HG02973 (cell line): ENCODE data around the gene OPN5.

Source experiments
- ATAC-seq: cut with Tn5 transposase; IDR thresholded peaks from one replicate; pipeline ENCODE4 v1.9.1; 2021; ENCODE audit warnings: moderate library complexity; ENCODE audit not compliant: unreplicated experiment

The OPN5 gene

DNA sequence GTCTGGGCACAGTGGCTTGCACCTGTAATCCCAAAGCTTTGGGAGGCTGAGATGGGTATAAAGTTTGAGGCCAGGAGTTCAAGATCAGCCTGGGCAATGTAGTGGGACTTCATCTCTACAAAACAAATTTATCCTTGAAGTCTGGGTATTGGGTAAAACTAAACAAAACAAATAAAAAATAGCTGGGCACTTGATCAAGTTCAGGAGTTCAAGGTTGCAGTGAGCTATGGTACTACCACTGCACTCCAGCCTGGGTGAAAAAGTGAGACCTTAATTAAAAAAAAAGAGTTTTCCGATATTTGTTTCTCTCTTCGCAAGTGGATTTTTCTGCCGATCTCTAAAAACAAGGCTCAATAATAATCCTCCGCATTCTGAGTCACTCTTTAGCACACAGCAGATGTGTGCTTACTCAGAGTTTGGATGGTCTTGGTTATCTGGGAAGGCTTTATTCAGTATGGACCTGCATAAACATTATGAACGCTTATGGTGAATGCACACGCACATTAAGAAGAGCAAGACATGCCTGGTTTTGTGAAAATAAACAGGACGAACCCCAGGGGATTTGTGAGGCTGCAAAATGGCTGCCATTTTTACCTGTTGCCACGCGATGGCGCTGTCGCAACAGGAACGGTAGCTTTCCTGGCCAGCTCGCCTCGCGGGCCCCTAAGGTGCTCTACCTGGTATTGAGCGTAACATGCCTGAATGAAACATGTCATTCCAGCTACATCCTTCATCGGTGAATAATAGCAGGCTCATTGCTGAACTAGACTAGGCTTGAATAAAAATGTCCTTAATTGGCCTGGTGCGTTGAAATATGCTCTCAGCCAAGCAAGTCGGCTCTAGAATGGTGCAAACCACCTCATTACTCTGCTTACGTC is 6.0 kb downstream of the OPN5 start:
- peak; percentile 96 for ATAC-seq

DNA sequence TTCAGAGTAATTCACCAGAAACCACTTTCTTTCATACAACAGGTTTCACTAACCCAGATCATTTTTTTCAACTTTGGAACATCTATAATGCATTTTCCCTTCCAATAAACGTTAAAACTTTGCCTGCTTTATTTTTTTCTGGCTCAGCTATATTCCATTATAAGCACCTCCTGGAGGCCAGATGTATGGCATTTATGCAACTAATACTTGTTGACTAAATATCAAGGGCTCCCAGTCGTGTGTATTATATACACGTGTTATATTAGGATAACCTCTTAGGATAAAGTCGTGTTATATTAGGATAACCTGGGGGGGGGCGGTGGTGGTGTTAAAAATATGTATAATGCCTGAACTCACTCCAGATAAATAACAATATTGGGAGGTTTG is 6.7 kb downstream of the OPN5 start:
- no peak for ATAC-seq

DNA sequence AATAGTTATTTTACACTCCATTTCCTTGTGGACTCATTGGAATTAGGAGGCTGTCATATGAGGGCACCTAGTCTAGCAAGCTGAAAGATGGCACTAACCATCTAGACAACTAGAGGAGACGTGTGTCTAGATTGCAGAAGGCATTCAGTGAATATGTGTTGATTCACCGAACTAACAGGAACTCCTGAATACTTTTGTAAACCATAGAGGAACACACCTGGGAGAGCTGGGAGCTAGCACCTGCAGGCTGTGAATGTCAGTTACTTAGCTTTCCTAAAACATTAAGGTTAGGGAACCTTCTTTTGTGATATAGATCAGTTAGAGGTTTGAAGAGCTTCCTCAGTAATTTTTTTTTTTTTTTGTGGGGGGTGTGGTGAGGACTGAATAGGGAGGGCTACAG is 7.7 kb downstream of the OPN5 start:
- ATAC-seq = no peak

DNA sequence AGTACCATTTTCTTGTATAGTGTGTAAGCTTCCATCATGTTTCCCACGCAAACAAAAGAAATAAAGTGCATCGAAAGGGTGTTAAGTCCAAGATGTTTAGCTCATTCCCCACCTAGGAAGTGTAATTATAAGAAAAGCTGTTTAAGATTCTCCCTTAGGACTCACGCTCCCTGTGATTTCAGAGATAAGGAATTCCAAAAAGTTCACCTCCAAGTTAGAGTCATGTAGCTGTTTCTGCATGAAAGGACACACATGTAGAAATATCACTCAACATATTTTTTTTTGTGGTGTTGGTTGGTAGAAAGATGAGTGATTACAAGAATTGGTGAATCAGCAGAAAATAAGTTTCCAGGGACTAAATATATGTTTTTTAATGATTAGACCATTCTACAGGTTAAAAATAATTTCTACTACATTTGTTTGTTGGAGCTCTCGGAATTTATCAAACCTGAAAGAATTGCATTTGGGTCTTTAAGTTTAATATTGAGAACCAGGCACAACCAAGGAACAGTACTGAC is 10.4 kb downstream of the OPN5 start:
- no peak for ATAC-seq

DNA sequence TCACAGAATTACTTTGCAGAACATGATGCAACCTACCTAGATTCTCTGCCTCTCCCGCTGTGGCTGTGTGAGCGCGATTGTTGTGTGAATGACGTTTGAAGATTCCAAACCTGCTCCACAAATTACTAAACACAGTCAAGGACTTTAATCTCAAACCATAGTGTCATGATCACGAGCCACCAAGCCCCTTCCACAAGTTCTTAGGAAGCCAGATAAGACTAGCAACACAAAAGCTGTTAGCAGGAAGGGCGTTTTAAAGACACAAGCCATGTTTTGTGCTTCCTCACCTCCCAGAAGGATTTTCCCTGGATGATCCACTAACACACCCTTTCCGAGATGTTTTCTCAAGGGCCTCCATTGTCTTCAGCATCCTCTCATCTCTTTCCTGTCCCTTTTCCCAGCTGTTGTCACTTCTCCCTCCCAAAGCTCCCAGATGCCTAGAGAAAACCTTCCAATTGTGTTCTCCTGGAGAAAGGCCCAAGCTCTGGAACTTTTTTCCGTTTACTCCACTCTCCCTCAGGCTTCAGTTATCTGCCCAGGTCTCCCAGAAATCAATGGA is 12.8 kb downstream of the OPN5 start:
- no peak for ATAC-seq

DNA sequence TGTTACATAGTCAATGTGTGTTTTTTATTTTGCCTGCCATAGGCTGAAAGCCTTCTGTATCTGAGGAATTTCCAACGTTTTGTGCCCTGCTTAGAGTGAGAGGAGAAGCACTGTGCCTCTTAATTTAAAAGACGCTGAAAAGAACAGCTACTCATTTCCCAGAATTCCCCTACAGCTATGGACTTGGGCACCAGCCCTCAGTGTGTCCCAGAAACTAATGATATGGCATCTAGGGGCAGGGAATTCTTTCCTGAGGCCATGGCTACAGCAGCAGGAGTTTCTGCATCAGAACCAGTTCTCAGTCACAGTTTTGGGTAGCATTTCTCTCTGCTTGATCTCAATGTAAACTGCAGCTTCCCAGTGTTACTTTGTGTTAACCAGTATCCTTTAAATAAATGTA is 20.2 kb downstream of the OPN5 start:
- no peak for ATAC-seq

DNA sequence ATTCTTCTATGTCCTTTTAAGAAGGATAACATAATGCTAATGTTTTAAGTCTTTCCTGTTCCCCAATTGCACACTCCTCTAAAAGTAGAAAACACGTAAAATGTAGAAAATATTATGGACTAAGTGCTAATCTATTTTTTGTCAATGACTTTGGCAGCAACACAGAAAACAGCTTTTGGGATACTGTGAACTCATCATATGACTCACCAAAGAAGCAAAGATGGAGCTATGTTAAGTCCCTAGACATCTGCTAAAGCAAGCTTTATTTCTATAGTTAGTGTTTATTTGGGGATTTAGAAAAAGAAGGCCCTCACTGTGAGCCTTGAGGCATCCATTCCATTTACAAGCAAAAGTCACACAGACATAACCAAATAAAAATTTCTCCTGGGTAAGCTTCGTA is 23.0 kb downstream of the OPN5 start:
- no peak for ATAC-seq

DNA sequence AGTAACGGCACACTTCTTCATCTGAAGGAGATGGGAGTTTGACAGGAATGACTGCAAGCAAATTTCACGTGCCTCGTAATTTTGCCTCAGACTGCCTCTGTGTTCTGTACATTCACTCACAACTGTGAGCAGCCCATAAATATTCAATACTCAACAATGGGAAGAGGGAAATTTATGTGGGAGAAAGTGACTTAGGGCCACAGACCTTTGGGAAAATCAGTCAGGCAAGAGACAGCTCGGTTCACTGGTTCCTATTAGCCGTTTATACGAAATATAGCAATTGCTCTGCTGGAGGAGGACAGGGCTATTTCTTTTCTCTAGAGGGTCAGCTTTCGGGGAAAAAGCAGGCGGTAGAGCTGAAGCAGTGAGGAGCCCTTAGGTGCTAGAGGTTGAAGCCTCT is 28.0 kb downstream of the OPN5 start:
- ATAC-seq = no peak

DNA sequence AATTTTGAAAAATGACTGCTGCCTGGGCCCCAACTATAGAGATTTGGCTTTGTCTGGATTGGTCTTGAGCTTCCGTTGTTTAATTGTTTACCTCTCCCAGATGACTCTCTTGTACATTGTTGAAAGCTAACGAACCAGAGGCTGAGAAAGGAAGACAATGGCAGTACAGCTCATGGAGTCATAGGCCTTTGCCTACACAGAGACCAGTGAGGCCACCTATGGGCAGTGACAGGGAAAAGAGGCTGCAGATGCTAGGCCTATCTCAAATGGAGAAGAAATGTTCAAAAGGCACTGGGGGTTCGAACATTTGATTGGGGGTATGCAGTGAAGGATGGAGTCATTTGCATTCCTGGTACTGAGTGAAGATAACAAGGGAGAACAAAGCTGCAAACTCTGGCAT is 29.1 kb downstream of the OPN5 start:
- no peak for ATAC-seq

DNA sequence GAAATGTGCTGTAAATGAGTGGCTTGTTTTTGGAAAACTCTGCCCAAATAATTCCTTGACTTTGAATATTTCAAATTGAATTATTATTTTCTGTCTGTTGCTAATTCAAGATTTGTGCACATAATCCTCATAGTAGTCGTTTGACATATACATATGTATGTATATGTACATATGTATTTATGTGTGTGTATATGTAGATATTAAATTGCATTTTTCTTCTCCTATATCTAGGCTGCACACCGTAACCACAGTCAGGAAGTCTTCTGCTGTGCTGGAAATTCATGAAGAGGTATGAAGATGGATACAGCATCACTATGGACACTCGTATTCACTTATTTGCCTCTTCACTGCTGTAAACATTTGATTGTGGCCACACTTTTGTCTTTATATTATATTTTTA is 29.6 kb downstream of the OPN5 start:
- ATAC-seq = no peak

DNA sequence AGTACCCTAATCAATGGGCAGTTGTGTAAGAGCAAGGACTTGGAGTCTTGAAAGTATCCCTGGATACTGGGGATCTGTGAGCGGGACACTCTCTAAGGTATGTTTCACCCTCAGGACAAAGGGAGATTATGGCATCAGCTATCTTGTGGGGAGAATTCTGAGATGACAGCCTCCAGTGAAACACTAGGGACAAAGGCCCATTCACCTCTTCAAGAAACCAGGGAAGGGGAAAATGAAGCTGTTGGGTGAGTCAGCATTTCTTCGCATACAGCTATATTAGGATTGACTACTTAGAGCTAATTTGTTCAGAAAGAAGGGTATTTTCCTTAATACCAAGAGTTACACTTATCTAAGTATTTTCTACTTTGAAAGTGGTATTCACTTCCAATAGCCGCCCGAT is 35.9 kb downstream of the OPN5 start:
- no peak for ATAC-seq

DNA sequence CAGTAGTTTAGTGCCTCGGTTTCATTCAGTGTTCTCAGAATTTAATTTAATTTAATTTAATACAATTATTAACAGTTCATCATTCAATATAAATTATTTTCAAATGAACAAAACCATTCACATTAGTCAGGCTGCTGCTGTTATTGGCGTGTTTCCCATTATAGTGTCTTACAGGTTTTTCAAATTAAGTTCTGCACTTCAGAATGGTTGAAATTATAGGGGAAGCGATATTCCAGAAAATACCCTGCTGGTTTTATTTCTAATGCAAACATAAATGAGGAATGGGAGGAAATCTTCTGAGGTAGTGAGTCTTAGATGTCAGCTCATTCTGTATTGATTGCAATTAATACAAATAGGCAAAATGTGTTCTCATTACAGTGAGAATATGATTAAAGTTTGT is 37.6 kb downstream of the OPN5 start:
- no peak for ATAC-seq

DNA sequence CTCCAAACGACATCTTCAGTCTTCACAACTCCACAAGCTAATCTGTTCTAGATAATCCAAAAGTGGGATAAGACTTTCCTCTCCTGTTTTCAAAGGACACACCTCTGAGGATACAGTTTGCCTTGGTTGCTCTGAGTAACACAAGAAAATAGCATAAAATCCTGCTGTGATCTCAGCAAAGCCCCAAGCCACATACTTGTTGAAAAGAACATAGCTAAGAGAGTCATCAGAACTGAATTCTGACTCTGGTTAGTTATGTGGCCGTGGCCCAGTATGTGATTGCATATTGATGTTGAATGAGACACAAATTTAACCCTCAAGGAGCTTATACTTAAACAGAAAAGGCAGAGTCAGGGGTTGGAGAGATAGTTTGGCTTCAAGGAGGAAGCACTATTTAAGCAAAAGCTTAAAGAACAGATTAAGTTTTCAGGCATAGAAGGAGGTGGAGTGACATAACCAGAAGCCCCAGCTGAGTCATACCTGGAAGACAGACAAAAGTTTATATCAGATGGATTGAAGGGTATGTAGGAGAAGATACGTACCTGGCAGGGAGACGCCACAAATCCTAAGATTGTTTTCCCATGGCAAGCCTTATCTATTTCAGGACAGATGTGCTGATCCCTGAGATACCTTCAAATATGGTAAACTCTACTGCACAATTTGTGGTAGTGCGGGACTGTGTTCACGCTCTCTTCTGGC is 41.2 kb downstream of the OPN5 start:
- no peak for ATAC-seq

DNA sequence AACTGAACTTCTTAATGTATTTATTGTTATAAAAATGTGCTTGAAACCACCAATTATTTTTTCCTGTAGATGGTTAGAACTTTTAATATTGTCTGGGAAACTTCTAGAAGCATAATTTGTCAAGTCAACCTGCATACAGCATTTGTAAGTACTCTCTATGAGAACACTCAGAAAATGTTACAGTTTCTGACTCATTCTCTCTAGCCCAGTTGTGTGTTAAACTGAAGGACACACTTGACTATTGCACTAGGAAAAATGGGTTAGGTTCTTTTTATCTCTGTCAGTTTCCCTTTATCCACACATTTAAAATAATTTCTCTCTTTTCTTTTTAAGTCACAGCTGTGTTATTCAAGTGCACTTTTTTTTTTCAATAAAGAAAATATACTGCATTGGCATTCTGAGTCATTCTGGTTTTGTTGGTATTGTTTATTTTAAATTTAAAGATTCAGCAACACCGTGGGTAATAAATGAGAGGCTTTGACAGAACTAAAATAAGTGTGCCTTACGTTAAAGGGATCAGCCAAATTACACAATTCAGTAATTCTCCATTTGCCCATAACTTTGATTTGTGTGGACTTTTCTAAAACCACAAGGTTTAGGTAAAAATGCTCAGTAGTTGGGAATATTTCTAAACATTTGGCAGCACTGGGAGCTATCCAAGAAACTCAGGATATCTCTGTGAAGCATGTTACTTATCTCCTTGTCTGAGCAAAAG is 50.7 kb downstream of the OPN5 start:
- ATAC-seq = no peak

DNA sequence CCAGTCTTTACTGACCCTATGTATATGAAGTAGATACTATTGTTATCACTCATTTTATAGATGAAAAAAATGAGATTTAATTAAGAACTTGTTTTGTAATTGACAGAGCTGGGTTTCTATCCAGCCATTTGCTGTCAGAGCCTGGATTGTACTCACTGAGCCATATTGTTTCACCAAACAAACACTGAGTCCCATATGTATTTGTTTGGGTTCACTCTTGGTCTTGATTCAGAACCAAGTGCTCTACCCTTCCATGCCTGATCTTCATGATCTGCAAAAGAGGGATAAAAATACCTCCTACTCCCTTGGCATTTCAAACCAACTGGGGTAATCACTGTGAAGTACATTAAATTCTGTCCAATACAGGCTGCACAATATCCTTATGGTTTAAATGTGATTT is 52.4 kb downstream of the OPN5 start:
- no peak for ATAC-seq

DNA sequence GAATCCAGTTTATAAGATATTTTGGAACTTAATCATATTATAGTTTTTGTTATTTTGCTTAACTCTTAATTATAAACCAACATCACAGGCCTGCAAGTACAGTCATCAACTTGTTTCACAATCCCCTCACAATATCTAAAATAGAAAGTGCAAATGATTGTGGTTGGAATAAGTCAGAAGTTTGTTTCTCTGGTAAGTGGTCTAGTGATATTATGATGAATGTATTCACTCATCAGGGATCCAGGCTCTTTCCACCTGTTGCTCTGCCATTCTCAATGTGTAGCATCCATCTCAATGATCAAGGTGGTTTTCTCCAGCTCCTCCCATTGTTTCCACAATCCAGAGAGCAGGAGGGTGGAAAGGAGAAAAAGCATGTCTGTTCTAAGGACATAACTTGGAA is 54.2 kb downstream of the OPN5 start:
- ATAC-seq = no peak

DNA sequence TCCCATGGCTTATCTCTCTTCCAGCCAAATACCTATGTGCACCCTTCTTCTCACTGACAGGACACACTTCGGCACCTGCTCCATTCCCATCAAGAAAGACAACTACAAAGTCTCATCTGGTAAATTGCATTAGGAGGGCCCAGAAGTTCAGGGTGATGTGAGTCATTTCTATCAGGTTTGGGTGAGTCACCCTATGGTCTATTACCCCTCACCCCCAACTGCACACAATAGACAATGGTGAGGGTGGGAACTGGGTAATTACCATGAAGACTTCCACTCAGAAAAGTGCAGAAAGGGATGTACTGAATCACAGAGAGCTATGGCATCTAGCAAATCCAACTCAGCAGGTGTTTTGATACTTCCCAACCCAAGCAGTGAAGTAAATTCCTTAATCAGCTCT is 54.8 kb downstream of the OPN5 start:
- ATAC-seq = no peak

DNA sequence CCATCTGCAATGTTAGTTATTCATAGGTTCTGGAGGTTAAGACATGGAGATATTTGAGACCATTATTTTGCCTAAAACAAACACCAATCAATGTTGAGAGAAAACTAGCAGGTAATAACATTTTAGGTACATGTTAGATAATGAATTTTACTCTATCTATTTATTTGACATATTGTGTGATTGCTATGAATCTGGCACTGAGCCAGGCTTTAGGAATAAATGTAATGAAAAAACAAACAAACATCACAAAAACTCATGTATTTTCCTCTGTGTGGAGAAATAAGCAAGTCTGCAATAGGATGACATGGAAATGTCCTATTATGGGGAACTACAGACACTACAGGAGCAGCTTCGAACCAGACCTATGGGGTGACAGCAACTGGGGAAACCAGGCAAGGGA is 57.8 kb downstream of the OPN5 start:
- no peak for ATAC-seq

DNA sequence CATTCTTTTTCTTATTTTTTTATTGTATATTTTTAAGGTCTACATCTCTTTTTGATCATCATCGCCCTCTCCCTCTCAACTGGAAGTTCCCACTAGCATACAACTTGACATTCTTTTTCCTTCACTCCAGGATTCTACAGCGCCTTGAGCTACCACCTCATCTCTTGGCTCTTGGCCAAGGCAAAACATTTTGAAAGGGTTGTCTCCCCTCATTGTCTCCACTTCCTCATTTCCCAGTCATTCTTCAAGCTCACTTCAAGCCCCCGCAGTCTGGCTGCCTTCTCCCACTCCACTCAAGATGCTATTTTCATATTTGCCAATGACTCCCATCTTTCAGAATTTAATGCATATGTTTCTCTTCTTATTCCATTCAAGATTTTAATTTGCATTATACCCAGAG is 63.0 kb downstream of the OPN5 start:
- ATAC-seq = no peak

DNA sequence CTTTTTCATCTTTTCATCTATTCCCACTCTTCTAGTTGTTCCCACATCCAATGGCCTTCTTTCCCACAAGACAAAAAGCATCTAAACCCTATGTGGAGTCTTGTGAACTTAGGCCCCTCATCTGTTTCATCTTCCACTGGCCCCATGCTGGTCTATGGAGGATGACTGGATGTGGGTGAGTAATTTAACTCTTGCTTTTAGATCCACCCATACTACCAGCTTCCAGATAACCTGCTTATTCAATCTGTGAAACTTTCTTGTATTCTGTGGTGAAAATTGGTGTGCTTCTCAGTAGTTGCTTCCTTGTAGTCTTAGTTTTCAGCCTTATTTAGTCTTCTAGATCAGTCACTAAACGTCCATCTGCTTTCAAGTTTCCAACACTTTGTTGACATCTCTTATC is 64.9 kb downstream of the OPN5 start:
- ATAC-seq = no peak

DNA sequence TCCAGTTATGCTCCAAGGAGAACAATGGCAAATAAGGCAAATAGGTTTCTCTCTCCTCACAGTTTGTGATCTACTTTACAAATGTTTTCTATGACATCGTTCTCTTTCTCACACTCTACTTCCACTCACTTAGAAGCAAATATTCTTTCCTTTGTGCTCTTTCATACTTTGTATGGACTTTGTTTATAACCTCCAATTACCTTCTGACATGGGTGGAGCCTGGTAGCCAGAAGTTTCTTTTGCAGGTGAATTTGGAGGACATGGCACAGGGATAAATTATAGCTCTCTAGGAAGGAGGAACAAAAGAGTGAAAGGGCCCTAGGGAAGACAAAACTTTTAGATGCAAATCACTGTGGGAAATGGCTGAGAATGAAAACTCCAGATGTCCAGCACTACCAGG is 69.3 kb downstream of the OPN5 start:
- no peak for ATAC-seq
